Esophagus muscularis mucosa (tissue), 4 donors: ENCODE measurements around the gene AHSG. TPM values are rescaled to one million over a fixed set of nuclear protein-coding genes. Genes with fewer than 3 reads are reported as not detected.

Experiments used
- DNase-seq: peaks from one replicate; pipeline ENCODE4 v3.0.0-alpha.2; 2017; ENCODE audit errors: extremely low spot score
- H3K27ac ChIP-seq, 4 donors: fragments of 200-600 bp; sonication (generic); replicated peaks in 1 of 4; 1 replicate in 3 of 4; 2 replicates in 1 of 4; pipeline ENCODE4 v1.5.1; 2016 to 2019; ENCODE audit warnings: mild to moderate bottlenecking in 1 of 4
- H3K27me3 ChIP-seq, 4 donors: fragments of 200-600 bp; sonication (generic); one replicate each; pipeline versions ENCODE4 v1.5.1 to v1.6.0; 2016 to 2019
- H3K36me3 ChIP-seq, 4 donors: fragments of 200-600 bp; sonication (generic); one replicate each; pipeline ENCODE4 v1.5.1; 2016 to 2019
- H3K4me1 ChIP-seq, 4 donors: fragments of 200-600 bp; sonication (generic); one replicate each; pipeline ENCODE4 v1.5.1; 2016 to 2019
- H3K4me3 ChIP-seq, 4 donors: fragments of 200-600 bp; sonication (generic); 1 replicate in 2 of 4; 2 replicates in 2 of 4; pipeline ENCODE4 v1.5.1; 2016 to 2019; ENCODE audit warnings: mild to moderate bottlenecking in 4 of 4, moderate library complexity in 1 of 4
- H3K9me3 ChIP-seq, 4 donors: fragments of 200-600 bp; sonication (generic); 1 replicate in 3 of 4; 2 replicates in 1 of 4; pipeline ENCODE4 v1.5.1; 2016 to 2019
- CTCF ChIP-seq, 3 experiments: fragments of 200-600 bp in 2 of 3; fragments of 450-650 bp in 1 of 3; sonication (generic) in 2 of 3; IDR thresholded peaks; one replicate each; pipeline ENCODE4 v1.5.1; 2017 to 2019; ENCODE audit warnings: antibody characterized with exemption in 3 of 3, mild to moderate bottlenecking in 2 of 3, moderate library complexity in 1 of 3
- EP300 ChIP-seq: sonication (generic); formaldehyde crosslinking; IDR thresholded peaks from one replicate; pipeline ENCODE4 v1.6.1; 2017; ENCODE audit warnings: antibody characterized with exemption
- POLR2A ChIP-seq: fragments of 450-650 bp; IDR thresholded peaks from one replicate; pipeline ENCODE4 v1.6.1; 2017; ENCODE audit warnings: antibody characterized with exemption, moderate library complexity, mild to moderate bottlenecking, low read depth
- POLR2AphosphoS5 ChIP-seq, 2 donors: sonication (generic); formaldehyde crosslinking; IDR thresholded peaks; one replicate each; pipeline ENCODE4 v1.6.1; 2017; ENCODE audit warnings: antibody characterized with exemption in 2 of 2
- WGBS: methylation state at CpG from one replicate; pipeline ENCODE4 v1.1.5; 2018; 5-methylcytosine and 5-hydroxymethylcytosine counted together
- intact Hi-C: fragments of 100-400 bp; cut with DNase I; formaldehyde crosslinking; loops from one replicate; pipeline ENCODE4 v1.15.1; 2023
- total RNA-seq, 4 donors: library from RNA; depleted of rRNA; stranded (reverse); fragments of >200 nt; gene quantifications; one replicate each; pipeline versions ENCODE4 v1.1.0 to v1.2.1, GENCODE V29; 2016

The AHSG gene
- total RNA-seq, 4 donors from 2014 or later, result not detected

GRCh38 chr3:186636536-186636935, 23.7 kb downstream of the AHSG start:
- Histone ChIP-seq H3K4me1 (peaks cover 0 to 6% (median 2%) of the 10 kb centered on the region in 4 donors), H3K4me3 (no peak overlapping the region), H3K9me3 (no peaks in the 10 kb centered on the region), H3K27ac (no peak overlapping the region), H3K27me3 (peaks cover 0 to 9% (median 3%) of the 10 kb centered on the region in 4 donors), H3K36me3 (no peaks in the 10 kb centered on the region)
- TF ChIP-seq POLR2A (no peak), POLR2AphosphoS5 (IDR thresholded peaks at IDR 0.05) (no peak), EP300 (no peak), CTCF (IDR thresholded peaks at IDR 0.05) (no peak)
- intact Hi-C loops, result no loop called here
- WGBS, result 69% methylated on average over 7 of the region's 7 CpGs
- DNase-seq, result no peak

GRCh38 chr3:186637686-186638085, 24.8 kb downstream of the AHSG start:
- WGBS, result 69% methylated on average over 3 of the region's 3 CpGs
- no peaks in the 10 kb centered on the region for H3K9me3 ChIP-seq
- intact Hi-C loops, result no loop called here

GRCh38 chr3:186638259-186638658, 25.4 kb downstream of the AHSG start:
- no peaks in the 10 kb centered on the region for H3K9me3 ChIP-seq
- peaks cover 0 to 18% (median 3%) of the 10 kb centered on the region in 4 donors for H3K27me3 ChIP-seq
- TF ChIP-seq EP300 (no peak), POLR2A (no peak), CTCF (IDR thresholded peaks at IDR 0.05) (no peak), POLR2AphosphoS5 (IDR thresholded peaks at IDR 0.05) (no peak)
- 87% methylated on average over 2 of the region's 2 CpGs for WGBS
- intact Hi-C loops, result no loop called here
- H3K36me3 ChIP-seq, result no peaks in the 10 kb centered on the region
- H3K4me3 ChIP-seq, result no peak overlapping the region
- H3K27ac ChIP-seq, result no peak overlapping the region
- peaks cover 0 to 6% (median 2%) of the 10 kb centered on the region in 4 donors for H3K4me1 ChIP-seq
- no peak for DNase-seq

More at GRCh38 chr3:186637686-186638085, 24.8 kb downstream of the AHSG start:
- Histone ChIP-seq H3K27me3 (peaks cover 0 to 15% (median 3%) of the 10 kb centered on the region in 4 donors), H3K36me3 (no peaks in the 10 kb centered on the region), H3K4me1 (peaks cover 0 to 6% (median 2%) of the 10 kb centered on the region in 4 donors), H3K27ac (no peak overlapping the region), H3K4me3 (no peak overlapping the region)
- no peak for TF ChIP-seq POLR2A
- TF ChIP-seq POLR2AphosphoS5 (IDR thresholded peaks at IDR 0.05), result no peak
- TF ChIP-seq CTCF (IDR thresholded peaks at IDR 0.05), result no peak
- TF ChIP-seq EP300, result no peak
- DNase-seq, result no peak

GRCh38 chr3:186639778-186640472, 27.1 kb downstream of the AHSG start, which contains the start of gene FETUB:
FETUB (plus strand) TSS chr3:186640399; CDS start chr3:186640461, 62 bp downstream.
- 86% methylated on average over 1 of the region's 1 CpG for WGBS
- Histone ChIP-seq H3K27me3 (peaks cover 0 to 20% (median 3%) of the 10 kb centered on the region in 4 donors), H3K27ac (no peak within 1 kb of the TSS), H3K4me3 (no peak within 1 kb of the TSS), H3K36me3 (no peaks in the 10 kb centered on the region), H3K9me3 (no peaks in the 10 kb centered on the region), H3K4me1 (peaks cover 0 to 6% (median 2%) of the 10 kb centered on the region in 4 donors)
- TF ChIP-seq CTCF (IDR thresholded peaks at IDR 0.05) (no peak), POLR2AphosphoS5 (IDR thresholded peaks at IDR 0.05) (no peak), EP300 (no peak), POLR2A (no peak)
- intact Hi-C loops, result no loop called here
- no peak for DNase-seq
